OCI-M2 (cell line): Measurements from ENCODE around the gene TM9SF3.

ENCODE experiments used
- DNase-seq: peaks from one replicate; lab custom pipeline; 2025; ENCODE audit not compliant: unreplicated experiment; lab: John Stamatoyannopoulos, UW

The TM9SF3 gene

GRCh38 chr10:96473866-96474265, 112.9 kb downstream of the TM9SF3 start:
- DNase-seq = no peak

- DNase-seq = no peak
Observed at GRCh38 chr10:96470116-96470743, 116.6 kb downstream of the TM9SF3 start.

- DNase-seq = no peak
Observed at GRCh38 chr10:96468845-96469244, 118.0 kb downstream of the TM9SF3 start.
